H1 (cell line): ENCODE measurements around the gene INTU. TPM values are rescaled to one million over a fixed set of nuclear protein-coding genes. Genes with fewer than 3 reads are reported as not detected.

Source experiments
- CTCF ChIA-PET: fragments of 300-600 bp; sonication (Branson Sonifier 250); formaldehyde crosslinking; loops from one replicate; lab custom pipeline; 2021; ENCODE audit not compliant: partially characterized antibody; lab: Charles Lee
- POLR2A ChIA-PET: fragments of 300-600 bp; sonication (Branson Sonifier 250); formaldehyde crosslinking; loops from one replicate; lab custom pipeline; 2021; ENCODE audit warnings: inconsistent platforms; ENCODE audit not compliant: partially characterized antibody; lab: Charles Lee
- DNase-seq, 2 experiments: peaks; one replicate each; pipeline versions ENCODE4 v3.0.0 to v3.0.0-alpha.2; 2010 to 2022; ENCODE audit warnings: low spot score in 2 of 2, low read depth in 1 of 2, mixed read lengths in 1 of 2
- FAIRE-seq: peaks from 2 replicates; lab custom pipeline; 2011; peaks lifted over from hg19 to GRCh38; lab: Jason Lieb, UNC
- H2AFZ ChIP-seq: 2 replicates; pipeline ENCODE4 v1.8.1; 2012; ENCODE audit warnings: low read length, inconsistent platforms
- H2AK5ac ChIP-seq: 2 replicates; pipeline ENCODE4 v1.6.1; 2013; ENCODE audit warnings: low read depth, low read length
- H2BK120ac ChIP-seq: replicated peaks from 2 replicates; pipeline ENCODE3; 2013; ENCODE audit warnings: low read depth, low read length, inconsistent platforms
- H2BK12ac ChIP-seq: 2 replicates; pipeline ENCODE4 v1.6.1; 2013; ENCODE audit warnings: low read depth, low read length
- H2BK15ac ChIP-seq: 2 replicates; pipeline ENCODE4 v1.6.1; 2013; ENCODE audit warnings: low read length
- H2BK20ac ChIP-seq: 2 replicates; pipeline ENCODE4 v1.6.1; 2013; ENCODE audit warnings: low read length
- H2BK5ac ChIP-seq: 2 replicates; pipeline ENCODE4 v1.6.1; 2013; ENCODE audit warnings: low read depth, low read length
- H3K14ac ChIP-seq: 2 replicates; pipeline ENCODE4 v1.6.1; 2013; ENCODE audit warnings: inconsistent platforms; ENCODE audit not compliant: insufficient read length
- H3K18ac ChIP-seq: 2 replicates; pipeline ENCODE4 v1.6.1; 2013; ENCODE audit warnings: low read length; ENCODE audit errors: extremely low read depth
- H3K23ac ChIP-seq: 2 replicates; pipeline ENCODE4 v1.6.1; 2013; ENCODE audit warnings: inconsistent platforms; ENCODE audit not compliant: insufficient read length
- H3K23me2 ChIP-seq: 2 replicates; pipeline ENCODE4 v1.6.1; 2013; ENCODE audit warnings: low read depth, low read length
- H3K27ac ChIP-seq: 2 replicates; pipeline ENCODE4 v1.6.1; 2011; ENCODE audit warnings: low read depth, low read length, inconsistent platforms
- H3K27me3 ChIP-seq, 4 experiments: replicated peaks in 1 of 4; 1 replicate in 1 of 4; 2 replicates in 3 of 4; pipeline versions ENCODE4 v1.6.1 to v1.8.1; 2011 to 2013; ENCODE audit warnings: low read length in 3 of 4, mild to moderate bottlenecking in 3 of 4, inconsistent platforms in 2 of 4, mixed read lengths in 2 of 4, moderate library complexity in 1 of 4; ENCODE audit not compliant: control insufficient read depth in 3 of 4, insufficient read depth in 3 of 4; ENCODE audit errors: extremely low read depth in 1 of 4
- H3K36me3 ChIP-seq, 4 experiments: 2 replicates each; pipeline versions ENCODE4 v1.6.1 to v1.8.1; 2011 to 2013; ENCODE audit warnings: mild to moderate bottlenecking in 4 of 4, low read length in 3 of 4, moderate library complexity in 2 of 4, control low read depth in 1 of 4, inconsistent platforms in 1 of 4; ENCODE audit not compliant: insufficient read depth in 4 of 4, control insufficient read depth in 2 of 4
- H3K4ac ChIP-seq: replicated peaks from 2 replicates; pipeline ENCODE3; 2013; ENCODE audit warnings: low read length, low read depth, mixed read lengths, inconsistent platforms; ENCODE audit not compliant: insufficient read length
- H3K4me1 ChIP-seq, 4 experiments: replicated peaks in 1 of 4; 1 replicate in 1 of 4; 2 replicates in 3 of 4; pipeline versions ENCODE4 v1.6.1 to v1.8.1; 2011 to 2013; ENCODE audit warnings: low read length in 3 of 4, inconsistent platforms in 2 of 4, mixed read lengths in 1 of 4; ENCODE audit not compliant: insufficient read depth in 4 of 4, control insufficient read depth in 3 of 4
- H3K4me2 ChIP-seq, 2 experiments: 2 replicates each; pipeline versions ENCODE4 v1.6.1 to v1.8.1; 2011 to 2013; ENCODE audit warnings: low read depth in 2 of 2, low read length in 2 of 2, control low read depth in 1 of 2, inconsistent platforms in 1 of 2, mild to moderate bottlenecking in 1 of 2; ENCODE audit not compliant: insufficient read depth in 1 of 2
- H3K4me3 ChIP-seq, 4 experiments: fragments of 200-600, 300-600 bp in 1 of 4; sonication (generic), shearing (Covaris generic), sonication (Bioruptor Twin) in 1 of 4; 2 replicates each; pipeline versions ENCODE4 v1.5.1 to v1.8.1; 2011 to 2016; ENCODE audit warnings: low read length in 4 of 4, low read depth in 3 of 4, control low read depth in 2 of 4, inconsistent platforms in 2 of 4, mild to moderate bottlenecking in 2 of 4, mixed read lengths in 1 of 4, moderate library complexity in 1 of 4; ENCODE audit not compliant: insufficient read depth in 2 of 4; ENCODE audit errors: extremely low read depth in 1 of 4
- H3K56ac ChIP-seq: replicated peaks from 2 replicates; pipeline ENCODE3; 2013; ENCODE audit warnings: low read depth, mild to moderate bottlenecking, mixed read lengths, low read length, inconsistent platforms; ENCODE audit not compliant: insufficient read length
- H3K79me1 ChIP-seq: 2 replicates; pipeline ENCODE4 v1.6.1; 2013; ENCODE audit warnings: low read depth, low read length, control low read depth
- H3K79me2 ChIP-seq, 2 experiments: 2 replicates each; pipeline versions ENCODE4 v1.6.1 to v1.8.1; 2012 to 2013; ENCODE audit warnings: low read length in 2 of 2, mild to moderate bottlenecking in 2 of 2, inconsistent platforms in 1 of 2; ENCODE audit not compliant: insufficient read depth in 2 of 2, control insufficient read depth in 1 of 2
- H3K9ac ChIP-seq, 4 experiments: replicated peaks in 1 of 4; 1 replicate in 1 of 4; 2 replicates in 3 of 4; pipeline versions ENCODE4 v1.6.1 to v1.8.1; 2011 to 2013; ENCODE audit warnings: low read depth in 3 of 4, low read length in 3 of 4, control low read depth in 2 of 4, mild to moderate bottlenecking in 2 of 4, moderate library complexity in 2 of 4, inconsistent platforms in 1 of 4; ENCODE audit errors: extremely low read depth in 1 of 4
- H3K9me3 ChIP-seq, 2 experiments: 2 replicates each; pipeline versions ENCODE4 v1.6.1 to v1.8.1; 2012 to 2013; ENCODE audit warnings: mild to moderate bottlenecking in 2 of 2, moderate library complexity in 2 of 2, control low read depth in 1 of 2, inconsistent platforms in 1 of 2, low read depth in 1 of 2, low read length in 1 of 2, mixed read lengths in 1 of 2; ENCODE audit not compliant: insufficient read depth in 2 of 2
- H4K20me1 ChIP-seq, 2 experiments: replicated peaks in 1 of 2; 2 replicates each; pipeline versions ENCODE3 to v1.8.1; 2011 to 2013; ENCODE audit warnings: inconsistent platforms in 2 of 2, low read length in 2 of 2, mild to moderate bottlenecking in 1 of 2; ENCODE audit not compliant: insufficient read depth in 2 of 2, control insufficient read depth in 1 of 2
- H4K5ac ChIP-seq: 2 replicates; pipeline ENCODE4 v1.6.1; 2013; ENCODE audit warnings: low read length, low read depth, mixed read lengths, inconsistent platforms; ENCODE audit not compliant: insufficient read length
- H4K8ac ChIP-seq: 2 replicates; pipeline ENCODE4 v1.8.0; 2013; ENCODE audit warnings: mild to moderate bottlenecking, moderate library complexity, low read length, inconsistent platforms; ENCODE audit not compliant: insufficient read depth; ENCODE audit errors: extremely low read depth
- H4K91ac ChIP-seq: replicated peaks from 2 replicates; pipeline ENCODE3; 2013; ENCODE audit warnings: low read length, mixed read lengths, inconsistent platforms; ENCODE audit not compliant: insufficient read length
- CTCF ChIP-seq, 3 experiments: IDR thresholded peaks; 1 replicate in 2 of 3; 2 replicates in 1 of 3; pipeline versions ENCODE4 v1.5.1 to v1.6.1; 2011; ENCODE audit warnings: low read length in 3 of 3, mild to moderate bottlenecking in 3 of 3, inconsistent platforms in 2 of 3, low read depth in 1 of 3, moderate library complexity in 1 of 3; ENCODE audit not compliant: insufficient read depth in 1 of 3; ENCODE audit errors: control extremely low read depth in 1 of 3
- EGR1 ChIP-seq: IDR thresholded peaks from 2 replicates; pipeline ENCODE4 v1.6.1; 2011; ENCODE audit warnings: low read depth, low read length, borderline replicate concordance
- GABPA ChIP-seq: IDR thresholded peaks from 2 replicates; pipeline ENCODE4 v1.6.1; 2011; ENCODE audit warnings: mild to moderate bottlenecking, low read length, moderate library complexity, borderline replicate concordance; ENCODE audit not compliant: insufficient read depth
- MAFK ChIP-seq: IDR thresholded peaks from 2 replicates; pipeline ENCODE4 v1.6.1; 2012; ENCODE audit warnings: low read depth, mild to moderate bottlenecking, improper control_type of control experiment, low read length
- POU5F1 ChIP-seq: IDR thresholded peaks from 2 replicates; pipeline ENCODE4 v1.6.1; 2011; ENCODE audit warnings: low read depth, mild to moderate bottlenecking, low read length, moderate library complexity
- RBBP5 ChIP-seq: IDR thresholded peaks from 2 replicates; pipeline ENCODE4 v1.7.1; 2012; ENCODE audit warnings: low read depth, mild to moderate bottlenecking, inconsistent platforms, low read length, moderate library complexity, borderline replicate concordance
- RNF2 ChIP-seq: fragments of 200-900, 300-1000 bp; sonication (generic); IDR thresholded peaks from 2 replicates; pipeline ENCODE4 v1.7.1; 2016; ENCODE audit warnings: borderline replicate concordance, low read depth, mild to moderate bottlenecking, antibody characterized with exemption, low read length; ENCODE audit not compliant: poor library complexity, severe bottlenecking; ENCODE audit errors: missing control alignments
- TCF12 ChIP-seq: IDR thresholded peaks from 2 replicates; pipeline ENCODE4 v1.6.1; 2011; ENCODE audit warnings: low read depth, mild to moderate bottlenecking, low read length
- TEAD4 ChIP-seq: IDR thresholded peaks from 2 replicates; pipeline ENCODE4 v1.6.1; 2012; ENCODE audit warnings: low read depth, low read length, inconsistent platforms, mixed read lengths
- WGBS, 2 experiments: shearing (Covaris generic) in 1 of 2; methylation state at CpG; one replicate each; pipeline versions ENCODE4 v1.1.6 to v1.1.7; 2013 to 2015; ENCODE audit warnings: low lambda C conversion rate in 2 of 2, mixed read lengths in 2 of 2, inconsistent platforms in 1 of 2, low coverage in 1 of 2, missing lambda C conversion rate in 1 of 2; ENCODE audit not compliant: insufficient replicate concordance in 2 of 2, insufficient coverage in 1 of 2, insufficient read length in 1 of 2; ENCODE audit errors: extremely low coverage in 1 of 2, missing lambda C conversion rate in 1 of 2; 5-methylcytosine and 5-hydroxymethylcytosine counted together
- polyA plus RNA-seq, 7 experiments: library from polyadenylated mRNA; depleted of rRNA in 3 of 7; stranded (reverse) in 5 of 7; unstranded in 2 of 7; fragments of >200 nt in 5 of 7; fragments of 200-250 nt in 2 of 7; gene quantifications; 1 replicate in 5 of 7; 2 replicates in 1 of 7; 4 replicates in 1 of 7; pipeline versions ENCODE4 v1.2.1 to v1.2.3, GENCODE V29; 2011 to 2013; ENCODE audit warnings: missing spikeins in 2 of 7, mixed read lengths in 2 of 7
- total RNA-seq: library from RNA; stranded (reverse); fragmentation: NEBNext Ultra II Directional; extraction: Animal tissue kit (Norgen Biotek cat#: 25700); gene quantifications from 2 replicates; pipeline ENCODE4 v1.2.1, GENCODE V29; 2021
- TF ChIP-seq, protein P1 (sequence below): IDR thresholded peaks from 2 replicates; pipeline ENCODE4 v1.6.1; 2012; ENCODE audit warnings: inconsistent platforms

INTU gene
- total and polyA plus RNA-seq, 2 of the 8 experiments (the other 6 are each of a cell fraction or from before 2014, with no cell fraction given): 6.0 to 15.1 TPM

DNA sequence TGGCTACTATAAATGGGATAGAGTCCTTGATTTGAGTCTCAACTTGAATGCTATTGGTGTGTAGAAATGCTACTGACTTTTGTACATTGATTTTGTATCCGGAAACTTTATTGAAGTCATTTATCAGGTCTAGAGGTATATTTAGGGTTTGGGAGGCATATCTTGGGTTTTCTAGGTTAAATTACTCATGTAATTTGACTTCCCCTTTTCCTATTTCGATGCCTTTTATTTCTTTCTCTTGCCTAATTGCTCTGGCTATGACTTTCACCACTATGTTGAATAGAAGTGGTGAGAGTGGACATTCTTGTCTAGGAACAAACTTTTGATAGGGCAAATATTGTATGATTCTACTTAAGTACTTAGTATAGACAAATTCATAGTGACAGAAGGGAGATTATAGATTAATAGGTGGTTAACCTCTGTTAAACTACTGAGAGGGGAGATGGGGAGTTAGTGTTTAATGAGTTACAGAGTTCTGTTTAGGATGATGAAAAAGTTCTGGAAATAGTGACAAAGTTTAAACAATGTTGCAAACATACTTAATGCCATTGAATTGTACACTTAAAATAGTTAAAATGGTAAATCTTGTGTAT is 126.6 kb downstream of the INTU start:
- no peak overlapping the region for H3K23ac ChIP-seq
- no peaks in the 10 kb centered on the region for H3K4me1 ChIP-seq
- no peak overlapping the region for H2BK12ac ChIP-seq
- H3K79me2 ChIP-seq: no peaks in the 10 kb centered on the region
- no peaks in the 10 kb centered on the region for H3K27me3 ChIP-seq
- ChIA-PET CTCF (no interaction called here), POLR2A (no interaction called here)
- H4K8ac ChIP-seq: no peak overlapping the region
- no peak overlapping the region for H2AK5ac ChIP-seq
- no peak overlapping the region for H2BK120ac ChIP-seq
- H3K36me3 ChIP-seq: no peaks in the 10 kb centered on the region
- no peak overlapping the region for H3K4me3 ChIP-seq
- FAIRE-seq (no peak), DNase-seq (no peak)
- no peak overlapping the region for H3K4me2 ChIP-seq
- H3K23me2 ChIP-seq: no peaks in the 10 kb centered on the region
- H3K18ac ChIP-seq: no peak overlapping the region
- no peaks in the 10 kb centered on the region for H3K9me3 ChIP-seq
- no peak overlapping the region for H3K14ac ChIP-seq
- H3K56ac ChIP-seq: no peak overlapping the region
- 87% methylated on average over 2 of the region's 2 CpGs; no CpG with 5 or more reads in 1 of the 2 experiments for WGBS, 2 experiments
- H4K5ac ChIP-seq: no peak overlapping the region
- H3K27ac ChIP-seq: no peak overlapping the region
- H2AFZ ChIP-seq: no peak overlapping the region
- no peak overlapping the region for H3K9ac ChIP-seq
- no peaks in the 10 kb centered on the region for H3K79me1 ChIP-seq
- H4K91ac ChIP-seq: no peak overlapping the region
- no peaks in the 10 kb centered on the region for H4K20me1 ChIP-seq
- H2BK20ac ChIP-seq: no peak overlapping the region
- no peak overlapping the region for H2BK15ac ChIP-seq
- no peak overlapping the region for H3K4ac ChIP-seq
- no peak overlapping the region for H2BK5ac ChIP-seq
- no peak for TF ChIP-seq GABPA
- no peak for TF ChIP-seq RNF2
- TF ChIP-seq RBBP5: no peak
- TF ChIP-seq, protein P1, sequence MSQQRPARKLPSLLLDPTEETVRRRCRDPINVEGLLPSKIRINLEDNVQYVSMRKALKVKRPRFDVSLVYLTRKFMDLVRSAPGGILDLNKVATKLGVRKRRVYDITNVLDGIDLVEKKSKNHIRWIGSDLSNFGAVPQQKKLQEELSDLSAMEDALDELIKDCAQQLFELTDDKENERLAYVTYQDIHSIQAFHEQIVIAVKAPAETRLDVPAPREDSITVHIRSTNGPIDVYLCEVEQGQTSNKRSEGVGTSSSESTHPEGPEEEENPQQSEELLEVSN: no peak
- no peak for TF ChIP-seq EGR1
- TF ChIP-seq TCF12: no peak
- no peak for TF ChIP-seq TEAD4
- no peak for TF ChIP-seq CTCF (IDR thresholded peaks at IDR 0.05; ENCODE audit: control extremely low read depth in 1 of 3, insufficient read depth in 1 of 3, low read depth in 1 of 3, low read length in 3 of 3)
- TF ChIP-seq POU5F1: no peak
- TF ChIP-seq MAFK: no peak
